Effector memory CD4-positive, alpha-beta T cell (primary cell): Measurements from ENCODE around the gene SLC16A8.

ENCODE experiments used
- DNase-seq, 3 donors: peaks; one replicate each; pipeline ENCODE4 v3.0.0-alpha.2; 2020
- H3K27ac ChIP-seq: 2 replicates; pipeline ENCODE4 v1.7.0; 2013; ENCODE audit warnings: mild to moderate bottlenecking, low read length, moderate library complexity; ENCODE audit not compliant: insufficient read depth, poor library complexity, severe bottlenecking
- H3K27me3 ChIP-seq: replicated peaks from 2 replicates; pipeline ENCODE4 v1.7.0; 2013; ENCODE audit warnings: mild to moderate bottlenecking, low read length; ENCODE audit not compliant: insufficient read depth, control insufficient read depth, poor library complexity, severe bottlenecking
- H3K36me3 ChIP-seq: 2 replicates; pipeline ENCODE4 v1.7.0; 2013; ENCODE audit warnings: mild to moderate bottlenecking, low read length, moderate library complexity; ENCODE audit not compliant: control insufficient read depth, insufficient read depth
- H3K4me1 ChIP-seq: 2 replicates; pipeline ENCODE4 v1.7.0; 2013; ENCODE audit warnings: low read length, mild to moderate bottlenecking; ENCODE audit not compliant: control insufficient read depth, insufficient read depth, poor library complexity, severe bottlenecking
- H3K4me3 ChIP-seq: 2 replicates; pipeline ENCODE4 v1.7.0; 2013; ENCODE audit warnings: low read length, low read depth, mild to moderate bottlenecking; ENCODE audit not compliant: insufficient read depth, poor library complexity, severe bottlenecking
- H3K9me3 ChIP-seq: 2 replicates; pipeline ENCODE4 v1.7.0; 2013; ENCODE audit warnings: mild to moderate bottlenecking, low read length, moderate library complexity; ENCODE audit not compliant: control insufficient read depth

Gene SLC16A8

DNA sequence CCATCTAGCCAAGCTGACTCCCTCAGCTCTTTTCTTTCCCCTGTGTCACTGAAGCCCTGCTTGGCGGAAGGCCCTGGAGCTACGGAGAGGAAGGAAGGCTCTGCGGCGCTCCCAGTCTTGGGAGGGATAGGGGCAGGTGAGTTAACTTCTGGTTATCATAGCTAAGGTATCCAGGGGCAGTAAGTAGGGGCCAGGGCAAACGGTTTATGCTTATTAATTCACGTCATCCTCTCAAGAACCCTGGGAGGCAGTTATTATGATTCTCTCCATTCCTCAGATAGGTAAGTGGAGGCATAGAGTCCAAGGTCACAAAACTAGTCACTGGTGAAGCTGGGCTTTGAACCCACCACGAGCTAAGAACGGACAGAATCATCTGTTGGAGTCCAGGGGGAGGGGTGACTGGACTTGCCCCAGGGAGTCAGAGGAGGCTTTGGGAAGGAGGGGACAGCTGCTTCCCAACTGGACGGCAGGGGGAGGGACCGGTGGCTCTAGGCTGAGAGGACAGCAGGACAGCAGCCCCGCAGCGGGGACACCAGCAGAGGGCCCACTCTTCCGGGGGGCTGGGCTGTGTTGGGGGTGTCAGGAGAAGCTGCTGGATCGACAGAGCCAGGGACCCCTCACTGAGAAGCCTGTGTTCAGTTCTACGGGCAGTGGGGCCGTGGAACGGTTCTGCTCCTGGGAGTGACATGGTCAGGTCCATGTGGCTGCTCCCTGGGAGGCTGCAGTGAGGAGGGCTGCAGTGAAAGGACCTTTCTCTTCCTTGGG, 23.0 kb upstream of the SLC16A8 start:
- H3K4me3 ChIP-seq = no peak overlapping the region
- H3K36me3 ChIP-seq = no peaks in the 10 kb centered on the region
- no peak for DNase-seq
- H3K27ac ChIP-seq = no peak overlapping the region
- H3K9me3 ChIP-seq = no peaks in the 10 kb centered on the region
- H3K27me3 ChIP-seq = no peaks in the 10 kb centered on the region
- no peaks in the 10 kb centered on the region for H3K4me1 ChIP-seq

DNA sequence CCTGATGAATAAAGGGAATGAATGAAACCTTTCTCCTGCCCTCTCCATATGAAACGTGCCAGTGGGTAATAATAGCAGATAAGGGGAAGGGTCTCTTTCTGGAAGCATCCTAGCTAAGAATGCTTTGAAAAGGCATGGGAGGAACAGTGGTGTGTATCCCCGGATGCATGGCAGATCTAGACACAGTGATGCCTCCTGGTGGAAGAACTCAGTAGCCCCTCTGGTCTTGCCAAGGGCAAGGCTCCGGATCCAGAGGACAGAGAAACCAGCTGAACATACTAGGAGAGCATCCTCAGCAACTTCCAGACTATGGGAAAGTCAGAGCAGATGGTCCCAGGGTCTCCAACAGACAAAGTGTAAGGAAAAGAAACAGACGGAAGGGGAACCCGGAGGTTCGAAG, 20.1 kb upstream of the SLC16A8 start:
- Histone ChIP-seq H3K4me1 (no peaks in the 10 kb centered on the region), H3K9me3 (no peaks in the 10 kb centered on the region), H3K27me3 (no peaks in the 10 kb centered on the region), H3K27ac (no peak overlapping the region), H3K4me3 (no peak overlapping the region), H3K36me3 (no peaks in the 10 kb centered on the region)
- no peak for DNase-seq

GRCh38 chr22:38103641-38104040, 19.7 kb upstream of the SLC16A8 start:
- no peak overlapping the region for H3K4me3 ChIP-seq
- no peak for DNase-seq
- no peaks in the 10 kb centered on the region for H3K36me3 ChIP-seq
- no peak overlapping the region for H3K27ac ChIP-seq
- H3K27me3 ChIP-seq = no peaks in the 10 kb centered on the region
- no peaks in the 10 kb centered on the region for H3K4me1 ChIP-seq
- H3K9me3 ChIP-seq = no peaks in the 10 kb centered on the region

- no peaks in the 10 kb centered on the region for H3K27me3 ChIP-seq
These were observed 14.6 kb upstream of the SLC16A8 start for GRCh38 chr22:38098410-38099249.

GRCh38 chr22:38097557-38098409, 13.8 kb upstream of the SLC16A8 start:
- H3K27ac ChIP-seq = no peak overlapping the region
- H3K4me3 ChIP-seq = no peak overlapping the region
- H3K27me3 ChIP-seq = no peaks in the 10 kb centered on the region
- H3K4me1 ChIP-seq = no peaks in the 10 kb centered on the region
- DNase-seq = no peak
- H3K9me3 ChIP-seq = no peaks in the 10 kb centered on the region
- no peaks in the 10 kb centered on the region for H3K36me3 ChIP-seq

More at GRCh38 chr22:38098410-38099249, 14.6 kb upstream of the SLC16A8 start:
- Histone ChIP-seq H3K9me3 (no peaks in the 10 kb centered on the region), H3K36me3 (no peaks in the 10 kb centered on the region), H3K27ac (no peak overlapping the region), H3K4me1 (no peaks in the 10 kb centered on the region), H3K4me3 (no peak overlapping the region)
- no peak for DNase-seq

DNA sequence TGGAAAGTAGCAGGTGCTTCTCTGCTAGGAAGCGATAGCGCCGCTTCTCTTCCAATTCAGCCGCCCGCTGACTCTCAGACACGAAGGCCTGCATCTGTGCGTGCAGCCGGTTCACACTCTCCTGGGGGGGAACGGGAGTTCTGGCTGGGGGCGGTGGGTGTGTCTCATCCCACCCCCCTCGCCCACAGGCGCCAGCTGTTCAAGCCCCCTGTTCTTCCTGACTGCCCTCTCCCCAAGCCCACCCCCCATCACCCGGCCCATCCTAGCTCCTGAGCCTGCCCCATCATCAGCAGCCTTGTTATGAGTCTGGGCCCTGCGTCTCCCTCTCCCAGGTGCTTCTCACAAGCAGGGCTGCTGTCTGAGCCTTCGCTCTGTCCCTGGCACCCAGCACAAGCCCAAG, 13.1 kb upstream of the SLC16A8 start:
- Histone ChIP-seq H3K4me3 (no peak overlapping the region), H3K9me3 (no peaks in the 10 kb centered on the region), H3K27ac (no peak overlapping the region), H3K36me3 (no peaks in the 10 kb centered on the region), H3K27me3 (no peaks in the 10 kb centered on the region), H3K4me1 (no peaks in the 10 kb centered on the region)
- no peak for DNase-seq

- no peak overlapping the region for H3K27ac ChIP-seq
- DNase-seq = no peak
- H3K27me3 ChIP-seq = no peaks in the 10 kb centered on the region
- no peaks in the 10 kb centered on the region for H3K4me1 ChIP-seq
- no peak overlapping the region for H3K4me3 ChIP-seq
- peaks cover 3% of the 10 kb centered on the region for H3K36me3 ChIP-seq
- no peaks in the 10 kb centered on the region for H3K9me3 ChIP-seq
These were observed 5.5 kb upstream of the SLC16A8 start for GRCh38 chr22:38089474-38089851.

DNA sequence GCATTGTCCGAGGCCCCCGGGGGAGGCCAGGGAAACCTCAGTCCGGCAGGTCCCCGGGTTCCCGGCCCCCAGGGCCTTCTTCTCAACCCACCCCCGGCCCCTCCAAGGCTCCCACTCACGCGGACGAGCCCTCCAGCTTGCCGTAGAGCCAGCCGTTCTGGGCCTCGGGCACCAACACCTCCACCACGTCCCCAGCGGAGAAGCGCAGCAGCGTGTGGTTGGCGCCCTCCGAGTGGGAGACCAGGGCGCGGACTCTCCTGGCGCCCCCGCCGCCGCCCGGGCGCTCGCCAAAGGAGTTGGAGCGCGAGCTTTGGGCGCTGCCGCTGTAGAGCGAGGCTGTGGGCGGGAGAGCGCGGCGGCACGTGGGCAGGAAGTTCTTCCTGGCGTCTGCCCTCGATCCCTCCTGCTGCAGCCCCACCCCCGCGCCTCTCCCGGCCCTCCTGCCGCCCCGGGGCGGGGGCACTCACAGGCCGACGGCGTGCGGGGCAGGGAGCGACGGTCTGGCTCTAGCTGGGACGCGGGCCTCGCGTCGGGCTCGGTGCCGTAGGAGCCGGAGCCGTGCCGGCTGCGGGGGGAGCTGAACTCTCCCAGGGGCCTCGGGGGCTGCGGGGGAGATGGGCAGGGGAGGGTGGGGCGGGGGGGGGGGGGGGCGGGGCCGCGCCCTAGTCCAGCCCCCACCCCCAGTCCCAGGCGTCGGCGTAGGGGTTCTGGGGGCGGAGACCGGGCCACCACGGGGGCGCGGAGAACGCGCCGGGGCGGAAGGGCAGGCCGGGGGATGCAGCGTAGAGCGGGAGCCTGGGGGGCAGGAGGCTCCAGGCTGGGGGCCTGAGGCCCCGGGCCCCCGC, 4.9 kb upstream of the SLC16A8 start:
- Histone ChIP-seq H3K27ac (no peak overlapping the region), H3K27me3 (no peaks in the 10 kb centered on the region)

DNA sequence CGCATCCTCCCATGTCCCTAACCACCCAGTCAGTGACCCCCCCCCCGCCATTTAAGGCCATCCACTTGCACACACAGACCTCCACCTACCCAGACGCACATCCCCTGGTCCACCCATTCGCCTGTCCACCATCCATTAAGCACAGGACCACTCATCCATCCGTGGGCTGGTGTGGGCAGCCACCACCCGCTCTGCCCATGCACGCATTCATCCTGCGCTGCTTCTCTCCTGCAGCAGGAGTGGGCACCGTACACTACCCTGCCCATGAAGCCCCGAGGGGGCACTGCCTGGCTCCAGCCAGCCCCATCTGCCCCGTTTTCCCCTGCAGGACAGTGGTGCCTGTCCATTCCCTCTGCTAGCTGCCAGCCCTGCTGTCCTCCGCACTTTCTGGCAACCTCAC, 3.9 kb upstream of the SLC16A8 start:
- no peaks in the 10 kb centered on the region for H3K4me1 ChIP-seq
- H3K27ac ChIP-seq = no peak overlapping the region
- no peak overlapping the region for H3K4me3 ChIP-seq
- no peak for DNase-seq
- H3K36me3 ChIP-seq = peaks cover 3% of the 10 kb centered on the region
- H3K9me3 ChIP-seq = no peaks in the 10 kb centered on the region
- peaks cover 1% of the 10 kb centered on the region for H3K27me3 ChIP-seq

More for the DNA sequence above, 4.9 kb upstream of the SLC16A8 start:
- DNase-seq = no peak
- peaks cover 3% of the 10 kb centered on the region for H3K36me3 ChIP-seq
- no peak overlapping the region for H3K4me3 ChIP-seq
- H3K4me1 ChIP-seq = no peaks in the 10 kb centered on the region
- no peaks in the 10 kb centered on the region for H3K9me3 ChIP-seq
